GM12891 (cell line): ENCODE data around the gene XRRA1.

Source experiments
- POLR2A ChIP-seq: IDR thresholded peaks from 2 replicates; pipeline ENCODE4 v1.6.1; 2011; ENCODE audit warnings: low read depth, low read length, control low read depth
- POLR2AphosphoS5 ChIP-seq: IDR thresholded peaks from 2 replicates; pipeline ENCODE4 v1.6.1; 2011; ENCODE audit warnings: low read depth, low read length, control low read depth
- TAF1 ChIP-seq: IDR thresholded peaks from 2 replicates; pipeline ENCODE4 v1.6.1; 2011; ENCODE audit warnings: low read depth, low read length, control low read depth

DNA sequence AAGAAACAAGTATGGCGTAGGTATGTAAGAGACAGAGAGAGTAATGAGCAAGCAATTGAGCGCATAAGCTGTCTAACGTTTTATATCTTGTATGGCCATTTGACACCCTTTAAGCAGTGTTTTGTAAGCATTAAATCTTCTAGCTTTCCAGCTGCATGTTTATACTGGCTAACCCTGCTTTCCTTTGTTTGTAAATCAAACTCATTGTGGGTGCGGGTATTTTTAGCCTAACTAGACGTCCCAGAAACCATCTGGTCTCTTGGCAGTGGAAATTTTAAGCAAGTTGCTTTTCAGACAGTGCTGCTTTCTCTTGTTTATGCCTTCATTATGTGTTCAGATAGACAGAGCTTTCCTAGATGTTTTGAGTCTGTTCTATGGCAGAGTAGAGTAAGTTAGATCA lies 126.7 kb downstream of the XRRA1 start:
- TF ChIP-seq POLR2A, result no peak
- no peak for TF ChIP-seq TAF1
- no peak for TF ChIP-seq POLR2AphosphoS5
